Cardiac muscle cell (in vitro differentiated cells and primary cell): ENCODE results near the gene TJP2. TPM values are rescaled to one million over a fixed set of nuclear protein-coding genes. Genes with fewer than 3 reads are reported as not detected.
A peak's percentile ranks its signal among the peaks of the same experiment; 100 is the strongest.

Experiments used
- DNase-seq, 2 donors: peaks; one replicate each; pipeline versions ENCODE4 v3.0.0 to v3.0.0-alpha.2; 2010 to 2017; ENCODE audit warnings: low read depth in 1 of 2, low spot score in 1 of 2
- H3K27ac ChIP-seq: fragments of 200-600 bp; sonication (generic); 2 replicates; pipeline ENCODE4 v1.5.1; 2016
- H3K27me3 ChIP-seq: fragments of 200-600 bp; sonication (generic); 2 replicates; pipeline ENCODE4 v1.6.0; 2016; ENCODE audit warnings: control low read depth
- H3K36me3 ChIP-seq: fragments of 200-600 bp; sonication (generic); 2 replicates; pipeline ENCODE4 v1.5.1; 2016; ENCODE audit warnings: control low read depth
- H3K4me1 ChIP-seq: fragments of 200-600 bp; sonication (generic); 2 replicates; pipeline ENCODE4 v1.8.1; 2017; ENCODE audit warnings: low read depth, mild to moderate bottlenecking, mixed run types
- H3K4me3 ChIP-seq: fragments of 200-600 bp; sonication (generic); 2 replicates; pipeline ENCODE4 v1.5.1; 2016; ENCODE audit warnings: mild to moderate bottlenecking
- H3K9me3 ChIP-seq: fragments of 200-600 bp; sonication (generic); 2 replicates; pipeline ENCODE4 v1.5.1; 2017; ENCODE audit warnings: low read depth, mild to moderate bottlenecking, control low read depth
- CTCF ChIP-seq: IDR thresholded peaks from 2 replicates; pipeline ENCODE4 v1.5.1; 2012; ENCODE audit warnings: low read depth, mild to moderate bottlenecking, low read length
- polyA plus RNA-seq: library from polyadenylated mRNA; unstranded; fragments of >200 nt; fragmentation: Nextera tagmentation; extraction: Ambion mirVana; gene quantifications from 2 replicates; pipeline ENCODE4 v1.2.1, GENCODE V29; 2016
- total RNA-seq: library from RNA; depleted of rRNA; stranded (reverse); fragments of >200 nt; gene quantifications from 2 replicates; pipeline ENCODE4 v1.2.3, GENCODE V29; 2016

Gene TJP2
- total and polyA plus RNA-seq, 2 experiments from 2014 or later, result 69.3 to 102 TPM

- peak in 1 of 2 donors; percentile 78 for DNase-seq
- Histone ChIP-seq H3K4me1 (peaks cover 69% of the 10 kb centered on the region), H3K36me3 (no peaks in the 10 kb centered on the region)
These were observed 12.9 kb downstream of the TJP2 start for GRCh38 chr9:69186841-69187611.

GRCh38 chr9:69188975-69189374 lies 14.9 kb downstream of the TJP2 start:
- no peak for DNase-seq
- H3K9me3 ChIP-seq, result no peaks in the 10 kb centered on the region
- no peak overlapping the region for H3K4me3 ChIP-seq
- H3K27me3 ChIP-seq, result no peaks in the 10 kb centered on the region
- no peak for TF ChIP-seq CTCF
- H3K27ac ChIP-seq, result no peak overlapping the region
- peaks cover 78% of the 10 kb centered on the region for H3K4me1 ChIP-seq
- H3K36me3 ChIP-seq, result no peaks in the 10 kb centered on the region

More at GRCh38 chr9:69186841-69187611, 12.9 kb downstream of the TJP2 start:
- TF ChIP-seq CTCF, result no peak
- Histone ChIP-seq H3K4me3 (no peak overlapping the region), H3K27me3 (no peaks in the 10 kb centered on the region), H3K9me3 (no peaks in the 10 kb centered on the region), H3K27ac (peak overlapping the region; percentile 95)

- H3K4me3 ChIP-seq, result no peak overlapping the region
- peaks cover 86% of the 10 kb centered on the region for H3K4me1 ChIP-seq
- no peaks in the 10 kb centered on the region for H3K36me3 ChIP-seq
- no peak overlapping the region for H3K27ac ChIP-seq
- no peak for DNase-seq
- H3K27me3 ChIP-seq, result no peaks in the 10 kb centered on the region
- TF ChIP-seq CTCF, result no peak
- no peaks in the 10 kb centered on the region for H3K9me3 ChIP-seq
These were observed 16.2 kb downstream of the TJP2 start for GRCh38 chr9:69190086-69190862.

GRCh38 chr9:69190863-69191181 lies 16.7 kb downstream of the TJP2 start:
- H3K4me1 ChIP-seq, result peaks cover 89% of the 10 kb centered on the region
- no peak for DNase-seq
- no peak for TF ChIP-seq CTCF
- no peaks in the 10 kb centered on the region for H3K27me3 ChIP-seq
- no peak overlapping the region for H3K27ac ChIP-seq
- no peaks in the 10 kb centered on the region for H3K9me3 ChIP-seq
- no peaks in the 10 kb centered on the region for H3K36me3 ChIP-seq
- H3K4me3 ChIP-seq, result no peak overlapping the region

- no peak for DNase-seq
- no peak for TF ChIP-seq CTCF
- Histone ChIP-seq H3K4me1 (peaks cover 84% of the 10 kb centered on the region), H3K36me3 (no peaks in the 10 kb centered on the region), H3K4me3 (no peak overlapping the region), H3K27me3 (no peaks in the 10 kb centered on the region), H3K27ac (no peak overlapping the region), H3K9me3 (no peaks in the 10 kb centered on the region)
These were observed 17.2 kb downstream of the TJP2 start for GRCh38 chr9:69191231-69191630.
